Esophagus squamous epithelium (tissue), 4 donors: ENCODE data around the gene PTPN13.

ENCODE experiments used
- POLR2A ChIP-seq, 4 donors: fragments of 450-650 bp; IDR thresholded peaks; one replicate each; pipeline ENCODE4 v1.6.1; 2017; ENCODE audit warnings: antibody characterized with exemption in 4 of 4, mild to moderate bottlenecking in 4 of 4, moderate library complexity in 3 of 4
- TF ChIP-seq, protein P1 (sequence below), 6 experiments: fragments of 450-650 bp in 4 of 6; fragments of 200-600 bp in 2 of 6; sonication (generic) in 2 of 6; IDR thresholded peaks; one replicate each; pipeline ENCODE4 v1.5.1; 2016 to 2019; ENCODE audit warnings: antibody characterized with exemption in 6 of 6, mild to moderate bottlenecking in 4 of 6, moderate library complexity in 4 of 6

DNA sequence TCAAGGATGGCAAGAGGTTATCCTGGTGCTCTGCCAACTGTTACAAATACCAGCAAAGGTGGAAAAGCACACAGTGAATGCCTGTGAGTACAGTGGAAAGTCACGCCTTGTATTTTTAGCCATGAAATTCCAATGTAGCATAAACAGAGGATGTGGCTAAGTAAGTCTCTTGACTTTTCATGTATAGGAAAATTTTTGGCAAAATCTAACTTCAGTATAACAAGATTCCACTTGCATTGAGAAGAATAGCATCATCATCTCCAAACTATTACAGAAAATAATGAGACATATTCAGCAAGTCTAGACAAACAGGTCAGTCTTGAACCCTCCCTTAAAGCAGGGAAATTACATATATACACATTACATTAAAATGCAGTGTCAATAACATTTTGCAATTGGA is 247.2 kb downstream of the PTPN13 start:
- no peak for TF ChIP-seq POLR2A (IDR thresholded peaks at IDR 0.05)
- TF ChIP-seq, protein P1, sequence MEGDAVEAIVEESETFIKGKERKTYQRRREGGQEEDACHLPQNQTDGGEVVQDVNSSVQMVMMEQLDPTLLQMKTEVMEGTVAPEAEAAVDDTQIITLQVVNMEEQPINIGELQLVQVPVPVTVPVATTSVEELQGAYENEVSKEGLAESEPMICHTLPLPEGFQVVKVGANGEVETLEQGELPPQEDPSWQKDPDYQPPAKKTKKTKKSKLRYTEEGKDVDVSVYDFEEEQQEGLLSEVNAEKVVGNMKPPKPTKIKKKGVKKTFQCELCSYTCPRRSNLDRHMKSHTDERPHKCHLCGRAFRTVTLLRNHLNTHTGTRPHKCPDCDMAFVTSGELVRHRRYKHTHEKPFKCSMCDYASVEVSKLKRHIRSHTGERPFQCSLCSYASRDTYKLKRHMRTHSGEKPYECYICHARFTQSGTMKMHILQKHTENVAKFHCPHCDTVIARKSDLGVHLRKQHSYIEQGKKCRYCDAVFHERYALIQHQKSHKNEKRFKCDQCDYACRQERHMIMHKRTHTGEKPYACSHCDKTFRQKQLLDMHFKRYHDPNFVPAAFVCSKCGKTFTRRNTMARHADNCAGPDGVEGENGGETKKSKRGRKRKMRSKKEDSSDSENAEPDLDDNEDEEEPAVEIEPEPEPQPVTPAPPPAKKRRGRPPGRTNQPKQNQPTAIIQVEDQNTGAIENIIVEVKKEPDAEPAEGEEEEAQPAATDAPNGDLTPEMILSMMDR (IDR thresholded peaks at IDR 0.05) = no peak
